GM18868 (cell line): Measurements from ENCODE around the gene ISM1.
A peak's percentile ranks its signal among the peaks of the same experiment; 100 is the strongest.

Source experiments
- ATAC-seq: cut with Tn5 transposase; IDR thresholded peaks from one replicate; pipeline ENCODE4 v1.9.1; 2021; ENCODE audit warnings: mild to moderate bottlenecking, moderate library complexity; ENCODE audit not compliant: unreplicated experiment

Gene ISM1

GRCh38 chr20:13302647-13303450 lies 81.8 kb downstream of the ISM1 start:
- peak; percentile 94 for ATAC-seq

GRCh38 chr20:13305284-13305683 lies 84.2 kb downstream of the ISM1 start:
- ATAC-seq = no peak

GRCh38 chr20:13307562-13308163 lies 86.6 kb downstream of the ISM1 start:
- no peak for ATAC-seq

GRCh38 chr20:13312300-13312699 lies 91.2 kb downstream of the ISM1 start:
- ATAC-seq = no peak

- ATAC-seq = no peak
These were observed 92.1 kb downstream of the ISM1 start for GRCh38 chr20:13313201-13313600.

- no peak for ATAC-seq
These were observed 96.4 kb downstream of the ISM1 start for GRCh38 chr20:13317439-13317838.

GRCh38 chr20:13318871-13319521 lies 97.9 kb downstream of the ISM1 start:
- ATAC-seq = peak; percentile 49

- no peak for ATAC-seq
These were observed 99.6 kb downstream of the ISM1 start for GRCh38 chr20:13320702-13321101.

- ATAC-seq = no peak
These were observed 100.3 kb downstream of the ISM1 start for GRCh38 chr20:13321416-13321815.

- peak; percentile 10 for ATAC-seq
These were observed 101.1 kb downstream of the ISM1 start for GRCh38 chr20:13322198-13322597.

- ATAC-seq = peak; percentile 44
These were observed 101.5 kb downstream of the ISM1 start for GRCh38 chr20:13322621-13323020.

- peak; percentile 57 for ATAC-seq
These were observed 104.0 kb downstream of the ISM1 start for GRCh38 chr20:13325033-13325432.

- ATAC-seq = no peak
These were observed 104.8 kb downstream of the ISM1 start for GRCh38 chr20:13325796-13326340.

GRCh38 chr20:13331536-13331935 lies 110.5 kb downstream of the ISM1 start:
- ATAC-seq = no peak

- no peak for ATAC-seq
These were observed 112.0 kb downstream of the ISM1 start for GRCh38 chr20:13333036-13333435.

GRCh38 chr20:13333793-13334192 lies 112.7 kb downstream of the ISM1 start:
- no peak for ATAC-seq

GRCh38 chr20:13336308-13337089 lies 115.4 kb downstream of the ISM1 start:
- peak; percentile 70 for ATAC-seq

- ATAC-seq = peak; percentile 32
These were observed 116.2 kb downstream of the ISM1 start for GRCh38 chr20:13337090-13337784.

GRCh38 chr20:13338097-13338661 lies 117.1 kb downstream of the ISM1 start:
- no peak for ATAC-seq

- ATAC-seq = no peak
These were observed 117.9 kb downstream of the ISM1 start for GRCh38 chr20:13338999-13339411.
